ENCODE data around the gene STK26. TPM values are rescaled to one million over a fixed set of nuclear protein-coding genes. Genes with fewer than 3 reads are reported as not detected.
A peak's percentile ranks its signal among the peaks of the same experiment; 100 is the strongest.
"Not testable (repeated sequence)": the region's sequence is repeated elsewhere in the genome, so short reads cannot be mapped to it uniquely, and the experiment has no call there.

The STK26 gene
- total RNA-seq, 4 donors from 2014 or later: 7.1 to 34.9 (median 11.5) TPM

GRCh38 chrX:131988236-131988635, 34.9 kb upstream of the STK26 start:
- DNase-seq (ENCODE audit: low spot score): no peak
- ATAC-seq (ENCODE audit: low FRiP score): no peak
- no peak for TF ChIP-seq CTCF (IDR thresholded peaks at IDR 0.05)

- DNase-seq (ENCODE audit: low spot score) (no peak), ATAC-seq (ENCODE audit: low FRiP score) (no peak)
- TF ChIP-seq CTCF (IDR thresholded peaks at IDR 0.05): no peak
These were observed 22.0 kb upstream of the STK26 start for GRCh38 chrX:132001127-132001526.

DNA sequence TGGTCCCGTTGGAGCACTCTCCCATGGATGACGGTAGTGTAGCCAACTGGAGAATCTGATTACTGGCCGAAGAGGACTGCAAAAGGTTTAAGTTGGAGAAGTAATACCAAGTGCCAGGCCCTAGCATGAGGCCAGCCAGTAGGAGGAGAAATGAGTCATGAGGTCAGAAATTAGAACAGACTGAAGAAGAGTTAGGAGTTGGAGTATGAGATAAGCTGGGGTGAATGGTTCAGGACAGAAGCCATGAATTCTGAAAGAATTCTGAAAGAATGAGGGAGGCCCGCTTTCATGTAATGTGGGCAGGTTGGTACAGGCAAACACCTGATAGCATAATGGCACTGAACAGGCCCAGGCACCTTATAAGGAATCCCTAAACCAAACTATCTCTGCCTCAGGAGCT, 18.4 kb upstream of the STK26 start:
- no peak for TF ChIP-seq CTCF (IDR thresholded peaks at IDR 0.05)
- DNase-seq (ENCODE audit: low spot score) (no peak), ATAC-seq (ENCODE audit: low FRiP score) (peak; percentile 94)

DNA sequence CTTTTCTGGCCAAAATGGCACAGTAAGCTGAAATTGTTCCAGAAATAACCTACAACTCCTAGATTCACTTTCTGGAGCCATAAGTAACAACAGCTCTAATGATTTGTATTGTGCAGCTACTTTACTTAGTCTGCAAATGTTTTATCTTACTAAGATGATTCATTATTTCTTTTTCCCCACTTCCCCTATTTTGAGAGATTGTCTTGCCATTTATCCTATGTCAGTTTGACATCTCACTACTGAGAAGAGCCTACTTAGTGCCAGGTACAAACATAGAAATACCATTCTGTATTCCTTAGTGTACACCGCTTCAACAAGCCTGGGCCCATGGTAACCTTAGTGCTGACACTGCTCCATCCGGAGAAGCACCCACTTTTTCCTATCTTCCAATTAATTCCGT, 13.8 kb upstream of the STK26 start:
- no peak for TF ChIP-seq CTCF (IDR thresholded peaks at IDR 0.05)

GRCh38 chrX:132010213-132010612, 12.9 kb upstream of the STK26 start:
- DNase-seq (ENCODE audit: low spot score); ATAC-seq (ENCODE audit: low FRiP score): not testable (repeated sequence)

More for the DNA sequence above, 13.8 kb upstream of the STK26 start:
- DNase-seq (ENCODE audit: low spot score) (no peak), ATAC-seq (ENCODE audit: low FRiP score) (no peak)

GRCh38 chrX:132015875-132016274, 7.2 kb upstream of the STK26 start:
- no peak for ATAC-seq (ENCODE audit: low FRiP score)
- DNase-seq (ENCODE audit: low spot score): no peak
- TF ChIP-seq CTCF (IDR thresholded peaks at IDR 0.05): no peak

DNA sequence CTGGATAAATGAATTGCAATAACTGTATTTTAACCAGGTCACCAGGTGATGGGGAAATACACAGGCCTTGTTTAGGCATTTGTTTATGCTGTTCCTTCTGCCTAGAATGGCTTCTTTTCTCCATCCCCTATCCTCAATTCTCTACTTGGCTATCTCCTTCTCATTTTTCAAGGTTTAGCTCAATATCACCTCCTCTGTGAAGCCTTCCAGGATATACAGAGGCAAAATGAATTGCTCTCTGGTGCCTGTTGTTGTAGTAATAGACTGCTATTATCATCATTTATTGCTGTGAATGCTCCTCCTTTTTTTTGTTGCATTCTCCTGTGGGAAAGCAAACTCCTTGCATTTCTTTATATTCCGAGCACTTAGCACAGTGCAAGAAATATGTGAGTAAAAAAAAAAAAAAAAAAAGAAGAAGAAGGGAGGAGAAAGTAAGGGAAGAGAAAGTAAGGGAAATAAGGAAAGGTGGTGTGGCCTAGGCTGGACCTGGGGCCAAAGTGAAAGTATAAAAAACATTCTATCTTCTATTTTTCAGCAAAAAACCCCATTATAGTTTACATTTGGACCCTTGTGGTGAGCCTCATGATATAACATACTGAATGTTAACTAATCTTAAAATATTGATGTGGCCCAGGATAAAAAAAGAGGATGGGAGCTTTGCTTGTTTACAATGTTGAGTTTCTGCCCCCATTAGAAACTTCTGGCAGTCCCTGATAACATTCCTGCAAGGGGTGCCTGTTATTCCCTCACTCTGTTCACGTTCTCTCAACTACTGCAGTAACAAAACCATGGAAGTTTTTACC, 6.3 kb upstream of the STK26 start:
- ATAC-seq (ENCODE audit: low FRiP score) (no peak), DNase-seq (ENCODE audit: low spot score) (no peak)
- no peak for TF ChIP-seq CTCF (IDR thresholded peaks at IDR 0.05)
